H1 (cell line): ENCODE measurements around the gene PPP1R1B. TPM values are rescaled to one million over a fixed set of nuclear protein-coding genes. Genes with fewer than 3 reads are reported as not detected.

Experiments used
- CTCF ChIA-PET: fragments of 300-600 bp; sonication (Branson Sonifier 250); formaldehyde crosslinking; loops from one replicate; lab custom pipeline; 2021; ENCODE audit not compliant: partially characterized antibody; lab: Charles Lee
- POLR2A ChIA-PET: fragments of 300-600 bp; sonication (Branson Sonifier 250); formaldehyde crosslinking; loops from one replicate; lab custom pipeline; 2021; ENCODE audit warnings: inconsistent platforms; ENCODE audit not compliant: partially characterized antibody; lab: Charles Lee
- DNase-seq, 2 experiments: peaks; one replicate each; pipeline versions ENCODE4 v3.0.0 to v3.0.0-alpha.2; 2010 to 2022; ENCODE audit warnings: low spot score in 2 of 2, low read depth in 1 of 2, mixed read lengths in 1 of 2
- FAIRE-seq: peaks from 2 replicates; lab custom pipeline; 2011; peaks lifted over from hg19 to GRCh38; lab: Jason Lieb, UNC
- H2AFZ ChIP-seq: 2 replicates; pipeline ENCODE4 v1.8.1; 2012; ENCODE audit warnings: low read length, inconsistent platforms
- H2AK5ac ChIP-seq: 2 replicates; pipeline ENCODE4 v1.6.1; 2013; ENCODE audit warnings: low read depth, low read length
- H2BK120ac ChIP-seq: replicated peaks from 2 replicates; pipeline ENCODE3; 2013; ENCODE audit warnings: low read depth, low read length, inconsistent platforms
- H2BK12ac ChIP-seq: 2 replicates; pipeline ENCODE4 v1.6.1; 2013; ENCODE audit warnings: low read depth, low read length
- H2BK15ac ChIP-seq: 2 replicates; pipeline ENCODE4 v1.6.1; 2013; ENCODE audit warnings: low read length
- H2BK20ac ChIP-seq: 2 replicates; pipeline ENCODE4 v1.6.1; 2013; ENCODE audit warnings: low read length
- H2BK5ac ChIP-seq: 2 replicates; pipeline ENCODE4 v1.6.1; 2013; ENCODE audit warnings: low read depth, low read length
- H3K14ac ChIP-seq: 2 replicates; pipeline ENCODE4 v1.6.1; 2013; ENCODE audit warnings: inconsistent platforms; ENCODE audit not compliant: insufficient read length
- H3K18ac ChIP-seq: 2 replicates; pipeline ENCODE4 v1.6.1; 2013; ENCODE audit warnings: low read length; ENCODE audit errors: extremely low read depth
- H3K23ac ChIP-seq: 2 replicates; pipeline ENCODE4 v1.6.1; 2013; ENCODE audit warnings: inconsistent platforms; ENCODE audit not compliant: insufficient read length
- H3K23me2 ChIP-seq: 2 replicates; pipeline ENCODE4 v1.6.1; 2013; ENCODE audit warnings: low read depth, low read length
- H3K27ac ChIP-seq: 2 replicates; pipeline ENCODE4 v1.6.1; 2011; ENCODE audit warnings: low read depth, low read length, inconsistent platforms
- H3K27me3 ChIP-seq, 4 experiments: replicated peaks in 1 of 4; 1 replicate in 1 of 4; 2 replicates in 3 of 4; pipeline versions ENCODE4 v1.6.1 to v1.8.1; 2011 to 2013; ENCODE audit warnings: low read length in 3 of 4, mild to moderate bottlenecking in 3 of 4, inconsistent platforms in 2 of 4, mixed read lengths in 2 of 4, moderate library complexity in 1 of 4; ENCODE audit not compliant: control insufficient read depth in 3 of 4, insufficient read depth in 3 of 4; ENCODE audit errors: extremely low read depth in 1 of 4
- H3K36me3 ChIP-seq, 4 experiments: 2 replicates each; pipeline versions ENCODE4 v1.6.1 to v1.8.1; 2011 to 2013; ENCODE audit warnings: mild to moderate bottlenecking in 4 of 4, low read length in 3 of 4, moderate library complexity in 2 of 4, control low read depth in 1 of 4, inconsistent platforms in 1 of 4; ENCODE audit not compliant: insufficient read depth in 4 of 4, control insufficient read depth in 2 of 4
- H3K4ac ChIP-seq: replicated peaks from 2 replicates; pipeline ENCODE3; 2013; ENCODE audit warnings: low read length, low read depth, mixed read lengths, inconsistent platforms; ENCODE audit not compliant: insufficient read length
- H3K4me1 ChIP-seq, 4 experiments: replicated peaks in 1 of 4; 1 replicate in 1 of 4; 2 replicates in 3 of 4; pipeline versions ENCODE4 v1.6.1 to v1.8.1; 2011 to 2013; ENCODE audit warnings: low read length in 3 of 4, inconsistent platforms in 2 of 4, mixed read lengths in 1 of 4; ENCODE audit not compliant: insufficient read depth in 4 of 4, control insufficient read depth in 3 of 4
- H3K4me2 ChIP-seq, 2 experiments: 2 replicates each; pipeline versions ENCODE4 v1.6.1 to v1.8.1; 2011 to 2013; ENCODE audit warnings: low read depth in 2 of 2, low read length in 2 of 2, control low read depth in 1 of 2, inconsistent platforms in 1 of 2, mild to moderate bottlenecking in 1 of 2; ENCODE audit not compliant: insufficient read depth in 1 of 2
- H3K4me3 ChIP-seq, 4 experiments: fragments of 200-600, 300-600 bp in 1 of 4; sonication (generic), shearing (Covaris generic), sonication (Bioruptor Twin) in 1 of 4; 2 replicates each; pipeline versions ENCODE4 v1.5.1 to v1.8.1; 2011 to 2016; ENCODE audit warnings: low read length in 4 of 4, low read depth in 3 of 4, control low read depth in 2 of 4, inconsistent platforms in 2 of 4, mild to moderate bottlenecking in 2 of 4, mixed read lengths in 1 of 4, moderate library complexity in 1 of 4; ENCODE audit not compliant: insufficient read depth in 2 of 4; ENCODE audit errors: extremely low read depth in 1 of 4
- H3K56ac ChIP-seq: replicated peaks from 2 replicates; pipeline ENCODE3; 2013; ENCODE audit warnings: low read depth, mild to moderate bottlenecking, mixed read lengths, low read length, inconsistent platforms; ENCODE audit not compliant: insufficient read length
- H3K79me1 ChIP-seq: 2 replicates; pipeline ENCODE4 v1.6.1; 2013; ENCODE audit warnings: low read depth, low read length, control low read depth
- H3K79me2 ChIP-seq, 2 experiments: 2 replicates each; pipeline versions ENCODE4 v1.6.1 to v1.8.1; 2012 to 2013; ENCODE audit warnings: low read length in 2 of 2, mild to moderate bottlenecking in 2 of 2, inconsistent platforms in 1 of 2; ENCODE audit not compliant: insufficient read depth in 2 of 2, control insufficient read depth in 1 of 2
- H3K9ac ChIP-seq, 4 experiments: replicated peaks in 1 of 4; 1 replicate in 1 of 4; 2 replicates in 3 of 4; pipeline versions ENCODE4 v1.6.1 to v1.8.1; 2011 to 2013; ENCODE audit warnings: low read depth in 3 of 4, low read length in 3 of 4, control low read depth in 2 of 4, mild to moderate bottlenecking in 2 of 4, moderate library complexity in 2 of 4, inconsistent platforms in 1 of 4; ENCODE audit errors: extremely low read depth in 1 of 4
- H3K9me3 ChIP-seq, 2 experiments: 2 replicates each; pipeline versions ENCODE4 v1.6.1 to v1.8.1; 2012 to 2013; ENCODE audit warnings: mild to moderate bottlenecking in 2 of 2, moderate library complexity in 2 of 2, control low read depth in 1 of 2, inconsistent platforms in 1 of 2, low read depth in 1 of 2, low read length in 1 of 2, mixed read lengths in 1 of 2; ENCODE audit not compliant: insufficient read depth in 2 of 2
- H4K20me1 ChIP-seq, 2 experiments: replicated peaks in 1 of 2; 2 replicates each; pipeline versions ENCODE3 to v1.8.1; 2011 to 2013; ENCODE audit warnings: inconsistent platforms in 2 of 2, low read length in 2 of 2, mild to moderate bottlenecking in 1 of 2; ENCODE audit not compliant: insufficient read depth in 2 of 2, control insufficient read depth in 1 of 2
- H4K5ac ChIP-seq: 2 replicates; pipeline ENCODE4 v1.6.1; 2013; ENCODE audit warnings: low read length, low read depth, mixed read lengths, inconsistent platforms; ENCODE audit not compliant: insufficient read length
- H4K8ac ChIP-seq: 2 replicates; pipeline ENCODE4 v1.8.0; 2013; ENCODE audit warnings: mild to moderate bottlenecking, moderate library complexity, low read length, inconsistent platforms; ENCODE audit not compliant: insufficient read depth; ENCODE audit errors: extremely low read depth
- H4K91ac ChIP-seq: replicated peaks from 2 replicates; pipeline ENCODE3; 2013; ENCODE audit warnings: low read length, mixed read lengths, inconsistent platforms; ENCODE audit not compliant: insufficient read length
- EGR1 ChIP-seq: IDR thresholded peaks from 2 replicates; pipeline ENCODE4 v1.6.1; 2011; ENCODE audit warnings: low read depth, low read length, borderline replicate concordance
- SP1 ChIP-seq: IDR thresholded peaks from 2 replicates; pipeline ENCODE4 v1.6.1; 2011; ENCODE audit warnings: low read depth, low read length
- WGBS, 2 experiments: shearing (Covaris generic) in 1 of 2; methylation state at CpG; one replicate each; pipeline versions ENCODE4 v1.1.6 to v1.1.7; 2013 to 2015; ENCODE audit warnings: low lambda C conversion rate in 2 of 2, mixed read lengths in 2 of 2, inconsistent platforms in 1 of 2, low coverage in 1 of 2, missing lambda C conversion rate in 1 of 2; ENCODE audit not compliant: insufficient replicate concordance in 2 of 2, insufficient coverage in 1 of 2, insufficient read length in 1 of 2; ENCODE audit errors: extremely low coverage in 1 of 2, missing lambda C conversion rate in 1 of 2; 5-methylcytosine and 5-hydroxymethylcytosine counted together
- polyA plus RNA-seq, 7 experiments: library from polyadenylated mRNA; depleted of rRNA in 3 of 7; stranded (reverse) in 5 of 7; unstranded in 2 of 7; fragments of >200 nt in 5 of 7; fragments of 200-250 nt in 2 of 7; gene quantifications; 1 replicate in 5 of 7; 2 replicates in 1 of 7; 4 replicates in 1 of 7; pipeline versions ENCODE4 v1.2.1 to v1.2.3, GENCODE V29; 2011 to 2013; ENCODE audit warnings: missing spikeins in 2 of 7, mixed read lengths in 2 of 7
- total RNA-seq: library from RNA; stranded (reverse); fragmentation: NEBNext Ultra II Directional; extraction: Animal tissue kit (Norgen Biotek cat#: 25700); gene quantifications from 2 replicates; pipeline ENCODE4 v1.2.1, GENCODE V29; 2021

Gene PPP1R1B
- total and polyA plus RNA-seq, 2 of the 8 experiments (the other 6 are each of a cell fraction or from before 2014, with no cell fraction given) = 10.7 to 22.3 TPM

- Histone ChIP-seq H3K27me3 (peaks cover 0 to 4% (median 2%) of the 10 kb centered on the region in 4 experiments; a peak in 2 of 7 replicates), H3K9me3 (no peaks in the 10 kb centered on the region), H3K36me3 (no peaks in the 10 kb centered on the region), H4K8ac (no peak overlapping the region), H3K18ac (no peak overlapping the region), H3K14ac (no peak overlapping the region), H3K4me3 (no peak overlapping the region), H2BK20ac (no peak overlapping the region), H3K4me1 (peaks cover 13 to 20% (median 15%) of the 10 kb centered on the region in 4 experiments), H3K27ac (no peak overlapping the region), H2AFZ (no peak overlapping the region), H2BK120ac (no peak overlapping the region), H3K79me1 (no peaks in the 10 kb centered on the region), H3K79me2 (no peaks in the 10 kb centered on the region), H2BK5ac (no peak overlapping the region), H4K91ac (no peak overlapping the region), H2AK5ac (no peak overlapping the region), H3K9ac (no peak overlapping the region), H3K4me2 (no peak overlapping the region), H3K23ac (no peak overlapping the region), H4K5ac (no peak overlapping the region), H3K56ac (no peak overlapping the region), H3K23me2 (no peaks in the 10 kb centered on the region), H3K4ac (no peak overlapping the region), H2BK15ac (no peak overlapping the region), H4K20me1 (no peaks in the 10 kb centered on the region), H2BK12ac (no peak overlapping the region)
- no peak for FAIRE-seq
- DNase-seq = no peak
- CTCF ChIA-PET = interaction anchor here (0.7 to 11.6 kb wide), 8 partner anchors 11 to 89 kb away, joined by 3 to 167 read pairs (median 3); no protein-coding TSS in a partner anchor
- POLR2A ChIA-PET = interaction anchor here (0.6 kb wide), 1 partner anchor 16 kb away, joined by 3 read pairs; no protein-coding TSS in a partner anchor
- no peak for TF ChIP-seq SP1
- no peak for TF ChIP-seq EGR1
- 69% methylated on average over 2 of the region's 2 CpGs; no CpG with 5 or more reads in 1 of the 2 experiments for WGBS, 2 experiments
These were observed 44.1 kb upstream of the PPP1R1B start for GRCh38 chr17:39582658-39583057.
